MM.1S (cell line): ENCODE measurements around the gene HS6ST1.
"Not testable (repeated sequence)": the region's sequence is repeated elsewhere in the genome, so short reads cannot be mapped to it uniquely, and the experiment has no call there.

Source experiments
- CTCF ChIP-seq: fragments of 300-600 bp; sonication (generic); IDR thresholded peaks from 2 replicates; pipeline ENCODE4 v1.5.1; 2016; ENCODE audit warnings: antibody characterized with exemption, low read length, mixed read lengths
- EZH2 ChIP-seq: fragments of 300-600 bp; sonication (generic); optimal IDR thresholded peaks from 2 replicates; pipeline ENCODE3; 2017; ENCODE audit warnings: low read depth, mild to moderate bottlenecking, antibody characterized with exemption, low read length, mixed read lengths
- EZH2phosphoT487 ChIP-seq: fragments of 300-600 bp; sonication (generic); IDR thresholded peaks from 2 replicates; pipeline ENCODE4 v1.6.1; 2018; ENCODE audit warnings: antibody characterized with exemption, low read length

GRCh38 chr2:128266463-128266862 lies 52.2 kb downstream of the HS6ST1 start:
- not testable (repeated sequence) for TF ChIP-seq EZH2, CTCF, EZH2phosphoT487
